Measurements from ENCODE around the gene FSHR. TPM values are rescaled to one million over a fixed set of nuclear protein-coding genes. Genes with fewer than 3 reads are reported as not detected.

Gene FSHR
- total and polyA plus RNA-seq, 2 experiments from 2014 or later: not detected

- TF ChIP-seq REST (IDR thresholded peaks at IDR 0.05; ENCODE audit: unreplicated experiment) (no peak), EZH2 (IDR thresholded peaks at IDR 0.05; ENCODE audit: low read depth, unreplicated experiment) (no peak), CREB1 (CRISPR knock-in tag; IDR thresholded peaks at IDR 0.05; ENCODE audit: low read depth) (no peak), ETS1 (IDR thresholded peaks at IDR 0.05) (no peak), JUNB (IDR thresholded peaks at IDR 0.05; ENCODE audit: unreplicated experiment) (no peak), NANOG (IDR thresholded peaks at IDR 0.05; ENCODE audit: borderline replicate concordance) (no peak)
Observed at GRCh38 chr2:49070716-49071115, 83.6 kb downstream of the FSHR start (continued).

GRCh38 chr2:49069829-49070228 is 84.5 kb downstream of the FSHR start:
- Histone ChIP-seq H2AFZ (no peak overlapping the region), H3K27me3 (ENCODE audit: insufficient read depth) (no peaks in the 10 kb centered on the region), H3K4me1 (ENCODE audit: insufficient read depth) (no peaks in the 10 kb centered on the region), H3K9me2 (ENCODE audit: insufficient read depth) (no peaks in the 10 kb centered on the region), H3K4me3 (no peak overlapping the region), H3K4me2 (no peak overlapping the region), H3K79me2 (replicated peaks; ENCODE audit: insufficient read depth) (no peaks in the 10 kb centered on the region), H3F3A (replicated peaks; ENCODE audit: low read depth) (no peaks in the 10 kb centered on the region), H3K36me3 (ENCODE audit: insufficient read depth) (no peaks in the 10 kb centered on the region; the same call in 1 of the 2 replicates), H3K27ac (ENCODE audit: low read depth) (no peak overlapping the region), H4K20me1 (replicated peaks; ENCODE audit: insufficient read depth) (no peaks in the 10 kb centered on the region)
- TF ChIP-seq NANOG (IDR thresholded peaks at IDR 0.05; ENCODE audit: borderline replicate concordance): no peak
- TF ChIP-seq ETS1 (IDR thresholded peaks at IDR 0.05): no peak
- no peak for TF ChIP-seq CTCF (conservative IDR thresholded peaks at IDR 0.05; ENCODE audit: low read depth in 2 of 2)
- no peak for TF ChIP-seq POLR2AphosphoS5 (IDR thresholded peaks at IDR 0.05; ENCODE audit: low read depth)
- no peak for TF ChIP-seq ZNF331 (CRISPR knock-in tag; IDR thresholded peaks at IDR 0.05; ENCODE audit: low read depth)
- H3K9me3 Mint-ChIP-seq: peaks cover 10% of the 10 kb centered on the region; the same call in 2 of the 3 replicates
- H3K36me3 Mint-ChIP-seq (ENCODE audit: low read depth): peaks cover 2% of the 10 kb centered on the region; the same call in 1 of the 3 replicates
- no peaks in the 10 kb centered on the region for H3K27me3 Mint-ChIP-seq (ENCODE audit: insufficient read depth, low read depth, poor library complexity)
- no peak for DNase-seq (ENCODE audit: low spot score)
- no peak overlapping the region for H3K4me3 Mint-ChIP-seq
- H3K4me1 Mint-ChIP-seq: no peaks in the 10 kb centered on the region
- ATAC-seq: no peak
- H3K27ac Mint-ChIP-seq: no peak overlapping the region
